NCI-H226 (cell line): Measurements from ENCODE around the gene CALHM1.
A peak's percentile ranks its signal among the peaks of the same experiment; 100 is the strongest.

Experiments
- DNase-seq: peaks from one replicate; pipeline ENCODE4 v3.0.0-alpha.2; 2015

CALHM1 gene

GRCh38 chr10:103481974-103482531 is 23.4 kb upstream of the CALHM1 start:
- peak; percentile 46 for DNase-seq

- DNase-seq, result no peak
Observed at GRCh38 chr10:103480521-103480920, 21.8 kb upstream of the CALHM1 start.

- no peak for DNase-seq
Observed at GRCh38 chr10:103479135-103479534, 20.4 kb upstream of the CALHM1 start, which contains the start of gene CALHM3. Gene CALHM3, minus strand, starts transcription at chr10:103479240. Its CDS starts 208 bp downstream, at chr10:103479032.

GRCh38 chr10:103478671-103479070 is 20.0 kb upstream of the CALHM1 start:
- DNase-seq, result no peak

GRCh38 chr10:103476046-103476768 is 17.5 kb upstream of the CALHM1 start:
- DNase-seq, result no peak

- DNase-seq, result no peak
Observed at GRCh38 chr10:103475437-103475836, 16.7 kb upstream of the CALHM1 start.

- DNase-seq, result no peak
Observed at GRCh38 chr10:103474077-103474476, 15.4 kb upstream of the CALHM1 start.

GRCh38 chr10:103473261-103473671 is 14.6 kb upstream of the CALHM1 start:
- no peak for DNase-seq

- DNase-seq, result no peak
Observed at GRCh38 chr10:103472005-103472404, 13.3 kb upstream of the CALHM1 start.

GRCh38 chr10:103470761-103471653 is 12.3 kb upstream of the CALHM1 start:
- DNase-seq, result no peak

GRCh38 chr10:103469201-103469600 is 10.5 kb upstream of the CALHM1 start:
- DNase-seq, result no peak

GRCh38 chr10:103467406-103467805 is 8.7 kb upstream of the CALHM1 start:
- no peak for DNase-seq

GRCh38 chr10:103466734-103467133 is 8.0 kb upstream of the CALHM1 start:
- no peak for DNase-seq

- DNase-seq, result no peak
Observed at GRCh38 chr10:103465411-103466179, 6.9 kb upstream of the CALHM1 start.

- DNase-seq, result no peak
Observed at GRCh38 chr10:103463499-103463898, 4.8 kb upstream of the CALHM1 start.

GRCh38 chr10:103459615-103460014 is 915 bp upstream of the CALHM1 start:
- no peak for DNase-seq

GRCh38 chr10:103457896-103458583 is 660 bp downstream of the CALHM1 start:
- DNase-seq, result no peak

GRCh38 chr10:103457176-103457712 is 1.5 kb downstream of the CALHM1 start:
- no peak for DNase-seq

GRCh38 chr10:103456074-103456660 is 2.5 kb downstream of the CALHM1 start:
- no peak for DNase-seq

GRCh38 chr10:103455235-103455634 is 3.5 kb downstream of the CALHM1 start:
- no peak for DNase-seq

GRCh38 chr10:103454026-103454425 is 4.7 kb downstream of the CALHM1 start:
- no peak for DNase-seq
